IPS DF 6.9 (cell line): Measurements from ENCODE around the gene PDZRN4.
"Not testable (repeated sequence)": the region's sequence is repeated elsewhere in the genome, so short reads cannot be mapped to it uniquely, and the experiment has no call there.

Experiments used
- DNase-seq: peaks from one replicate; pipeline ENCODE4 v3.0.0-alpha.2; 2013; ENCODE audit warnings: low read depth, low spot score
- H3K27ac ChIP-seq: one replicate; pipeline ENCODE4 v1.5.1; 2013; ENCODE audit warnings: low read length, control low read depth
- H3K27me3 ChIP-seq: 2 replicates; pipeline ENCODE4 v1.6.1; 2013; ENCODE audit warnings: mild to moderate bottlenecking, low read length; ENCODE audit not compliant: control insufficient read depth, insufficient read depth
- H3K36me3 ChIP-seq: 2 replicates; pipeline ENCODE4 v1.6.1; 2013; ENCODE audit warnings: low read length; ENCODE audit not compliant: control insufficient read depth, insufficient read depth
- H3K4me1 ChIP-seq: 2 replicates; pipeline ENCODE4 v1.6.1; 2013; ENCODE audit warnings: low read length; ENCODE audit not compliant: control insufficient read depth, insufficient read depth
- H3K4me3 ChIP-seq: 2 replicates; pipeline ENCODE4 v1.5.1; 2013; ENCODE audit warnings: mild to moderate bottlenecking, low read length
- H3K9me3 ChIP-seq: 2 replicates; pipeline ENCODE4 v1.6.1; 2013; ENCODE audit warnings: low read length, inconsistent platforms; ENCODE audit not compliant: control insufficient read depth, insufficient read depth
- WGBS: extraction: QIAGEN DNeasy Blood & Tissue Kit; methylation state at CpG from one replicate; pipeline ENCODE4 v1.1.7; 2013; ENCODE audit warnings: mixed read lengths, missing lambda C conversion rate; ENCODE audit not compliant: insufficient read length, insufficient coverage; 5-methylcytosine and 5-hydroxymethylcytosine counted together

PDZRN4 gene

DNA sequence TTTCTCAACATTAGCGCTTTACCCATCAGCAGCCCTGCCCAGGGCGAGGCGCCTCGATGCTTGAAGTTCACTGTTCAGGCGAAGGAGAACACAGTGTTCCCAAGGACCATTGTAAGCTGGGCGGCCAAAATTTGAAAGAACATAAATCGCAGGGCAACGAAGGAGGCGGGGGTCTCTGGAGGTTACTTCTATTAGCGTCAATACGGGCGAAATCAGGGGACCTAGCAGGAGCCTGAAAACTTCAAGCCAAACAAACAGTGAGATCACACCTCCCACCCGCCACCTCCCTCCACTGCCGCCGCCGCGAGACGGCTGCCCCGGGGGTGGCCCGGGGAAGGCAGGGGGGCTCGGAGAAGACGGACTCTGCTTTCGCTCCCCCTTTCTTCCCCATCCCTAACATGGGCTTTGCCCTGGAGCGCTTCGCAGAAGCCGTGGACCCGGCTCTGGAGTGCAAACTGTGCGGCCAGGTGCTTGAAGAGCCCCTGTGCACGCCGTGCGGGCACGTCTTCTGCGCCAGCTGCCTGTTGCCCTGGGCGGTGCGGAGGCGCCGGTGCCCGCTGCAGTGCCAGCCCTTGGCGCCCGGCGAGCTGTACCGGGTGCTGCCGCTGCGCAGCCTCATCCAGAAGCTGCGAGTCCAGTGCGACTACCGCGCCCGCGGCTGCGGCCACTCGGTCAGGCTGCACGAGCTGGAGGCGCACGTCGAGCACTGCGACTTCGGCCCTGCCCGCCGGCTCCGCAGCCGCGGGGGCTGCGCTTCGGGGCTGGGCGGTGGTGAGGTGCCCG, at the start of gene PDZRN4:
PDZRN4 (plus strand) TSS at position 263 of the 783 bp plus-strand sequence.
- Histone ChIP-seq H3K4me3 (peak within 1 kb of the TSS; percentile 43; the same call in 1 of the 2 replicates), H3K9me3 (no peaks in the 10 kb centered on the region), H3K4me1 (no peaks in the 10 kb centered on the region), H3K36me3 (no peaks in the 10 kb centered on the region), H3K27ac (no peak within 1 kb of the TSS), H3K27me3 (peaks cover 31% of the 10 kb centered on the region)
- no CpG with 5 or more reads among the region's 67 CpGs for WGBS
- no peak for DNase-seq

DNA sequence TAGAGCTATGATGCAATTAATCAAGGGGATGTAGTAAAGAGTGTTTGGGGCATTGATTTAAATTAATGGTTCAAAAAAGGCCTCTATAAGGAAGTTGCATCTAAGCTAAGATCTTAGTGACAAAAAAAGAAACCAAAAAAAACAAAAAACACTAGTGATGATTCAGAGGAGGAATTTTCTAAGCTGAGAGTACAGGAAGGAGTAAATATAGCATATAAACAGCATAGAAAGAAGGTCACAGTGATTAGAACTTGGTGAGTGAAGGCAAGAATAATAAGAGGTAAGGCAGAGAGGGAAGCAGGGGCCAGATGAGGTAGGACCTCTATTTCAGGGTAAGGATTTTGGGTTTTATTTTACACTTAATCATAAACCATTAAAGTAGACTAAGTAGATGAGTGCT, 48.0 kb upstream of the PDZRN4 start:
- H3K4me3 ChIP-seq, result no peak overlapping the region
- H3K9me3 ChIP-seq, result no peaks in the 10 kb centered on the region
- DNase-seq, result no peak
- H3K27ac ChIP-seq, result no peak overlapping the region
- no peaks in the 10 kb centered on the region for H3K4me1 ChIP-seq
- H3K36me3 ChIP-seq, result no peaks in the 10 kb centered on the region
- no peaks in the 10 kb centered on the region for H3K27me3 ChIP-seq

DNA sequence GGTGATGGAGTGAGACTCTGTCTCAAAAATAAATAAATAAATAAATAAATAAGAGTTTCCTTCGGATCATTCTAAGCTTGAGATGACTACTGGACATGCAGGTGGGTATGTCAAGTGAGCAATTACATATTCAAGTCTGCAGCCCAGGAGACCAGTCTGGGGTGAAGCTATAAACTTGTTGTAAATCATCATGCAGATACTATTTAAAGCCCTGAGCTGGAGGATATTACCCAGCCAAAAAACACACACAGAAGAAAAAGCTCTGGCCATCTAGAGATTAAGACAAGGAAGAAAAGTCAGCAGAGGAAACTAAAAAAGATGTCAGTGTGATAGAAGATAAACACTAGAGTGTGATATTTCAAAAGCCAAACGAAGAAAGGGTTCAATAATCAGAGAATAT, 47.0 kb upstream of the PDZRN4 start:
- Histone ChIP-seq H3K4me3 (no peak overlapping the region), H3K27me3 (no peaks in the 10 kb centered on the region), H3K9me3 (no peaks in the 10 kb centered on the region), H3K36me3 (no peaks in the 10 kb centered on the region), H3K27ac (no peak overlapping the region), H3K4me1 (no peaks in the 10 kb centered on the region)
- WGBS, result 100% methylated on average over 1 of the region's 2 CpGs
- DNase-seq, result no peak

DNA sequence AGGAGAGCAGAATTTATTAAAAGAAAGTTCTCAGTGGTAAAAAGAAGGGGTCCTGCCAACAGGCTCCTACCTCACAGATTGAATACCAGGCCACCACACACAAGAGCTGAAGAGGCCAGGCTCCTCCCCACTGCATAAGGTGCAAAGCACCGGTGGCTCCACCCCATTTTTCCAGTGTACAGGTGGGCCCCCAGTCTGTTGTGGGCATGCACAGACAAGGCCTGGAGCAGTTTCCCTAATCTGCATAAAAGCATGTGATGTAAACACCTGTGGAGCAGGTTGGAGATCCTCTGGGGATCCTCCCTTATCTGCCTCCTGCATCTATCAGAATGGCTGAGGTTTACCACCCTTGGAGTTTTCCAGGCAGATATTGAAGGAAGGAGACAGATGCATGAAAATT, 45.7 kb upstream of the PDZRN4 start:
- WGBS, result no CpG with 5 or more reads among the region's 1 CpG
- DNase-seq, result no peak
- H3K9me3 ChIP-seq, result no peaks in the 10 kb centered on the region
- H3K4me1 ChIP-seq, result no peaks in the 10 kb centered on the region
- H3K27me3 ChIP-seq, result no peaks in the 10 kb centered on the region
- H3K36me3 ChIP-seq, result no peaks in the 10 kb centered on the region
- no peak overlapping the region for H3K4me3 ChIP-seq
- H3K27ac ChIP-seq, result no peak overlapping the region

GRCh38 chr12:41151793-41152192, 36.3 kb upstream of the PDZRN4 start:
- H3K36me3 ChIP-seq, result no peaks in the 10 kb centered on the region
- H3K9me3 ChIP-seq, result no peaks in the 10 kb centered on the region; the same call in 1 of the 2 replicates
- no peak for DNase-seq
- H3K27ac ChIP-seq, result no peak overlapping the region
- no CpG with 5 or more reads among the region's 3 CpGs for WGBS
- H3K4me3 ChIP-seq, result no peak overlapping the region
- no peaks in the 10 kb centered on the region for H3K27me3 ChIP-seq
- H3K4me1 ChIP-seq, result no peaks in the 10 kb centered on the region

DNA sequence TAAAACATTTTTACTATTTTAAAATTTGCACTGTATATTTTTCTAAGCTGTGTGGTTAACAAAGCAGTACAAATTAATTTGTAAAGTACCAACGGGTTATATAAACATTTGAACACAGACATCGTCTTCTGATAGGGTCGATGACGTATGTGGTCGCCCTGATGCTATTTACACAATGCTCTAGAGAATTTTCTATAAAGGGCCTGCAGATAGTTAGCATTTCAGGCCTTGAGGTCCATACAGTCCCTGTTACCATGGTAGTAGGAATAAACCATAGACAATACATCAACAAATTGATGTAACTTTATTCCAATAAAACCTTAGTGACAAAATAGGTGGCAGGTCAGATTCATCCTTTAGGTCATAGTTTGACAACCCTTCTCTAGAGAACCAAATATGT, 25.7 kb upstream of the PDZRN4 start:
- H3K4me3 ChIP-seq, result no peak overlapping the region
- H3K27ac ChIP-seq, result no peak overlapping the region
- H3K9me3 ChIP-seq, result no peaks in the 10 kb centered on the region
- H3K4me1 ChIP-seq, result no peaks in the 10 kb centered on the region
- WGBS, result no CpG with 5 or more reads among the region's 5 CpGs
- H3K27me3 ChIP-seq, result no peaks in the 10 kb centered on the region
- H3K36me3 ChIP-seq, result no peaks in the 10 kb centered on the region
- no peak for DNase-seq

DNA sequence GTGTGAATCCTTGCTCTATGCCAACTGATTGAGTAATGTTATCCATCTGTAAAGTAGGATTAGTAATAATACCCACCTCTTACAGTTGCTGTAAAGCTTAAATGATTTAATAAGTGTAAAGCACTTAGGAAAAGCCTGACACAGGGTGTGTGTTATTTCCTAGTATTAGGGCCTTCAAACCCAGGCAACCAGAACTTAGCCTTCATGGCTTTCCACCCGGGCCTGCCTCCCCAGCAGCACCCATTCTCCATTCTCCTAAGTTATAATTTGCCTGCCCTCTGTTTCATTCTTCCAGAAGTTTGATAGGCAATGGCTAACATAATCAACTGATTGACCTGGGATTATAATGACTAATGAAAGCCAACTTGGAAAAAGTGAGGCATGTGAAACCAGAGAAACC, 20.4 kb upstream of the PDZRN4 start:
- H3K4me1 ChIP-seq, result no peaks in the 10 kb centered on the region; the same call in 1 of the 2 replicates
- no CpG with 5 or more reads among the region's 1 CpG for WGBS

GRCh38 chr12:41174602-41175001, 13.5 kb upstream of the PDZRN4 start:
- Histone ChIP-seq H3K27me3 (no peaks in the 10 kb centered on the region), H3K4me3 (no peak overlapping the region), H3K9me3 (no peaks in the 10 kb centered on the region), H3K36me3 (no peaks in the 10 kb centered on the region), H3K4me1 (no peaks in the 10 kb centered on the region), H3K27ac (no peak overlapping the region)
- DNase-seq, result no peak
- WGBS, result no CpG with 5 or more reads among the region's 2 CpGs

More for the DNA sequence above, 20.4 kb upstream of the PDZRN4 start:
- no peaks in the 10 kb centered on the region for H3K36me3 ChIP-seq
- H3K27ac ChIP-seq, result no peak overlapping the region
- DNase-seq, result no peak
- H3K4me3 ChIP-seq, result no peak overlapping the region
- H3K9me3 ChIP-seq, result no peaks in the 10 kb centered on the region
- H3K27me3 ChIP-seq, result no peaks in the 10 kb centered on the region

- not testable (repeated sequence) for H3K27me3 ChIP-seq, DNase-seq, H3K9me3 ChIP-seq, H3K27ac ChIP-seq, H3K36me3 ChIP-seq, H3K4me1 ChIP-seq, H3K4me3 ChIP-seq
- WGBS, result no CpG with 5 or more reads among the region's 1 CpG
These were observed 8.6 kb upstream of the PDZRN4 start for GRCh38 chr12:41179507-41179906.

DNA sequence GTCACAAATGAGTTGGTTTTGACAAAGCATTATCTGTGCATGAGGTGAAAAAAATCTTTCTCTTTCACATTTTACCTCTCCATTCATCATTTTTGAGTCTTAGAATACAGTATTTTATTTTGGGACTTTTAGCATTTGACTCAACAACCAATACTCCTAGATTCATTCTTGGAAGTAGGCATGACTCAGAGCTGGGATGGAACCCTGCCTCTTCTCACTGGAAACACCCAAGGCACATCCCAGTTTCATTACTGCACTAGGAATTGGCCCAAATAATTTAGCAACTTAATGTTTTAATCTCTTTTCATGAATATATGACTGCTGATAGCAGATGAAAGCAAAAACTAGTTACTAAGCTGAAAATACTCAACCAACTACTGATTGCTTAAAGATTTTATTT, 3.3 kb upstream of the PDZRN4 start:
- Histone ChIP-seq H3K36me3 (no peaks in the 10 kb centered on the region), H3K27ac (no peak overlapping the region), H3K4me1 (no peaks in the 10 kb centered on the region), H3K4me3 (no peak overlapping the region), H3K27me3 (peaks cover 25% of the 10 kb centered on the region), H3K9me3 (no peaks in the 10 kb centered on the region)
- DNase-seq, result no peak

- Histone ChIP-seq H3K4me1 (no peaks in the 10 kb centered on the region), H3K9me3 (no peaks in the 10 kb centered on the region), H3K27me3 (peaks cover 31% of the 10 kb centered on the region), H3K36me3 (no peaks in the 10 kb centered on the region), H3K27ac (no peak overlapping the region), H3K4me3 (no peak overlapping the region)
- no CpG with 5 or more reads among the region's 3 CpGs for WGBS
- no peak for DNase-seq
These were observed 2.1 kb upstream of the PDZRN4 start for GRCh38 chr12:41186026-41186425.
